Nephron (organoid): Measurements from ENCODE around the gene DAND5.

Experiments
- H3K27ac Mint-ChIP-seq, 3 experiments: 2 replicates each; pipeline ENCODE4 v1.8.0; 2020; ENCODE audit warnings: mixed read lengths in 3 of 3, mild to moderate bottlenecking in 2 of 3, moderate library complexity in 1 of 3
- H3K27me3 Mint-ChIP-seq: 2 replicates; pipeline ENCODE4 v1.8.0; 2021; ENCODE audit warnings: low read depth, mild to moderate bottlenecking, moderate library complexity, mixed read lengths
- H3K36me3 Mint-ChIP-seq: 2 replicates; pipeline ENCODE4 v1.8.0; 2020; ENCODE audit warnings: low read depth, mixed read lengths
- H3K4me1 Mint-ChIP-seq: 2 replicates; pipeline ENCODE4 v1.8.0; 2020; ENCODE audit warnings: mixed read lengths
- H3K4me3 Mint-ChIP-seq, 3 experiments: 2 replicates each; pipeline ENCODE4 v1.8.0; 2020; ENCODE audit warnings: mild to moderate bottlenecking in 3 of 3, mixed read lengths in 3 of 3, moderate library complexity in 2 of 3
- H3K9me3 Mint-ChIP-seq: 2 replicates; pipeline ENCODE4 v1.8.0; 2020; ENCODE audit warnings: mixed read lengths
- CTCF ChIP-seq, 3 experiments: fragments of 200-600 bp; sonication (generic); IDR thresholded peaks; one replicate each; pipeline ENCODE4 v1.5.0; 2021; ENCODE audit warnings: antibody characterized with exemption in 3 of 3; ENCODE audit not compliant: unreplicated experiment in 3 of 3

Gene DAND5

GRCh38 chr19:12937927-12938778 lies 31.2 kb upstream of the DAND5 start, which contains the start of gene CALR:
TSS of gene CALR (plus strand) at chr19:12938609. CDS start at chr19:12938680, 71 bp downstream.
- Mint-ChIP-seq H3K9me3 (no peaks in the 10 kb centered on the region), H3K27me3 (no peaks in the 10 kb centered on the region), H3K4me1 (peaks cover 41% of the 10 kb centered on the region), H3K27ac (peak within 1 kb of the TSS; percentile 87 to 97 (median 96)), H3K36me3 (peaks cover 49% of the 10 kb centered on the region), H3K4me3 (peak within 1 kb of the TSS; percentile 96 to 100 (median 99))
- TF ChIP-seq CTCF (IDR thresholded peaks at IDR 0.05; ENCODE audit: unreplicated experiment in 3 of 3) = no peak

- Mint-ChIP-seq H3K4me1 (peaks cover 34% of the 10 kb centered on the region), H3K36me3 (peaks cover 57% of the 10 kb centered on the region), H3K27me3 (no peaks in the 10 kb centered on the region), H3K27ac (peak overlapping the region; percentile 87 to 97 (median 96)), H3K4me3 (peak overlapping the region; percentile 96 to 100 (median 99)), H3K9me3 (no peaks in the 10 kb centered on the region)
- no peak for TF ChIP-seq CTCF (IDR thresholded peaks at IDR 0.05; ENCODE audit: unreplicated experiment in 3 of 3)
Observed at GRCh38 chr19:12938779-12939601, 30.4 kb upstream of the DAND5 start.

- Mint-ChIP-seq H3K9me3 (no peaks in the 10 kb centered on the region), H3K4me3 (peak overlapping the region; percentile 96 to 100 (median 99)), H3K36me3 (peaks cover 66% of the 10 kb centered on the region), H3K27ac (peak overlapping the region; percentile 87 to 97 (median 96)), H3K4me1 (peaks cover 39% of the 10 kb centered on the region), H3K27me3 (no peaks in the 10 kb centered on the region)
- no peak for TF ChIP-seq CTCF (IDR thresholded peaks at IDR 0.05; ENCODE audit: unreplicated experiment in 3 of 3)
Observed at GRCh38 chr19:12939975-12940423, 29.4 kb upstream of the DAND5 start.

- H3K4me3 Mint-ChIP-seq = peak overlapping the region; percentile 96 to 100 (median 99)
- no peak for TF ChIP-seq CTCF (IDR thresholded peaks at IDR 0.05; ENCODE audit: unreplicated experiment in 3 of 3)
- H3K4me1 Mint-ChIP-seq = peaks cover 39% of the 10 kb centered on the region
- H3K27ac Mint-ChIP-seq = peak overlapping the region in 1 of 3 experiments; percentile 30
- peaks cover 66% of the 10 kb centered on the region for H3K36me3 Mint-ChIP-seq
- no peaks in the 10 kb centered on the region for H3K9me3 Mint-ChIP-seq
- H3K27me3 Mint-ChIP-seq = peaks cover 4% of the 10 kb centered on the region
Observed at GRCh38 chr19:12940897-12941296, 28.5 kb upstream of the DAND5 start.

GRCh38 chr19:12943437-12944044 lies 25.8 kb upstream of the DAND5 start:
- H3K36me3 Mint-ChIP-seq = peaks cover 72% of the 10 kb centered on the region
- peaks cover 4% of the 10 kb centered on the region for H3K27me3 Mint-ChIP-seq
- no peaks in the 10 kb centered on the region for H3K9me3 Mint-ChIP-seq
- peak overlapping the region; percentile 44 to 58 (median 51) for H3K27ac Mint-ChIP-seq
- H3K4me1 Mint-ChIP-seq = peaks cover 34% of the 10 kb centered on the region
- peak overlapping the region; percentile 62 to 66 (median 62) for H3K4me3 Mint-ChIP-seq
- TF ChIP-seq CTCF (IDR thresholded peaks at IDR 0.05; ENCODE audit: unreplicated experiment in 3 of 3) = no peak
